ENCODE data around the gene KIF17. TPM values are rescaled to one million over a fixed set of nuclear protein-coding genes. Genes with fewer than 3 reads are reported as not detected.

Gene KIF17
- total RNA-seq, 1 donor = 0.27 TPM

GRCh38 chr1:20616847-20617487 is 100.8 kb downstream of the KIF17 start:
- no peak for TF ChIP-seq CTCF (IDR thresholded peaks at IDR 0.05; ENCODE audit: insufficient read depth, low read length)
- DNase-seq (ENCODE audit: low read depth) = no peak
- H3K4me3 ChIP-seq (ENCODE audit: low read depth, low read length) = no peak overlapping the region

- H3K4me3 ChIP-seq (ENCODE audit: low read depth, low read length) = no peak overlapping the region
- no peak for TF ChIP-seq CTCF (IDR thresholded peaks at IDR 0.05; ENCODE audit: insufficient read depth, low read length)
- peak; percentile 42 for DNase-seq (ENCODE audit: low read depth)
Measured at GRCh38 chr1:20615946-20616846, 101.6 kb downstream of the KIF17 start.

GRCh38 chr1:20614131-20614579 is 103.7 kb downstream of the KIF17 start:
- H3K4me3 ChIP-seq (ENCODE audit: low read depth, low read length) = no peak overlapping the region
- no peak for TF ChIP-seq CTCF (IDR thresholded peaks at IDR 0.05; ENCODE audit: insufficient read depth, low read length)
- DNase-seq (ENCODE audit: low read depth) = no peak

Other genes starting within 250 kb of the KIF17 start
- 5.2 and 28.5 TPM in 2 replicates for gene CAMK2N1, start 231.8 kb downstream of the KIF17 start, total RNA-seq (ENCODE audit: low replicate concordance)
- 23.7 and 24.4 TPM in 2 replicates for gene MUL1, start 209.9 kb downstream of the KIF17 start, total RNA-seq (ENCODE audit: low replicate concordance)
- gene FAM43B, start 165.4 kb downstream of the KIF17 start, total RNA-seq (ENCODE audit: low replicate concordance) = 0.90 TPM in 1 of 2 replicates, not detected in the other
- 0.27 TPM in 1 of 2 replicates, not detected in the other for gene CDA, start 128.9 kb downstream of the KIF17 start, total RNA-seq (ENCODE audit: low replicate concordance)
- 38.1 and 43.0 TPM in 2 replicates for gene PINK1, start 84.5 kb downstream of the KIF17 start, total RNA-seq (ENCODE audit: low replicate concordance)
- 54.0 and 183 TPM in 2 replicates for gene DDOST, start 56.6 kb downstream of the KIF17 start, total RNA-seq (ENCODE audit: low replicate concordance)
- gene SH2D5, start 14.7 kb upstream of the KIF17 start, total RNA-seq (ENCODE audit: low replicate concordance) = 1.6 and 3.2 TPM in 2 replicates
- gene HP1BP3, start 69.3 kb upstream of the KIF17 start, total RNA-seq (ENCODE audit: low replicate concordance) = 215 and 395 TPM in 2 replicates